Activated naive CD8-positive, alpha-beta T cell treated with anti-CD3 and anti-CD28 coated beads, Interleukin-2, amount 50 U/mL, for 16 hours (primary cell): ENCODE measurements around the gene MS4A5.
"Not testable (repeated sequence)": the region's sequence is repeated elsewhere in the genome, so short reads cannot be mapped to it uniquely, and the experiment has no call there.

ENCODE experiments used
- DNase-seq: peaks from one replicate; pipeline ENCODE4 v3.0.0-alpha.2; 2020; ENCODE audit warnings: low read depth, low spot score

The MS4A5 gene

GRCh38 chr11:60429272-60429671, at the start of gene MS4A5:
Gene MS4A5 (plus strand): TSS chr11:60429572. CDS start chr11:60429675, 103 bp downstream.
- no peak for DNase-seq

GRCh38 chr11:60389279-60389910, 40.0 kb upstream of the MS4A5 start:
- DNase-seq: no peak

GRCh38 chr11:60390419-60390818, 39.0 kb upstream of the MS4A5 start:
- DNase-seq: no peak

- no peak for DNase-seq
These were observed 37.0 kb upstream of the MS4A5 start for GRCh38 chr11:60392361-60392760.

GRCh38 chr11:60393016-60393415, 36.4 kb upstream of the MS4A5 start:
- no peak for DNase-seq

GRCh38 chr11:60394666-60395380, 34.5 kb upstream of the MS4A5 start:
- no peak for DNase-seq

- DNase-seq: no peak
These were observed 33.0 kb upstream of the MS4A5 start, which contains the start of gene MS4A14 for GRCh38 chr11:60396382-60396781. Gene MS4A14 (plus strand): TSS chr11:60396459. CDS start chr11:60396579, 120 bp downstream.

GRCh38 chr11:60396799-60397198, 32.6 kb upstream of the MS4A5 start:
- no peak for DNase-seq

GRCh38 chr11:60420015-60420414, 9.4 kb upstream of the MS4A5 start:
- no peak for DNase-seq

- DNase-seq: no peak
These were observed 6.8 kb upstream of the MS4A5 start for GRCh38 chr11:60422609-60423008.

- no peak for DNase-seq
These were observed 855 bp upstream of the MS4A5 start for GRCh38 chr11:60428517-60428916.

GRCh38 chr11:60431251-60431650, 1.9 kb downstream of the MS4A5 start:
- DNase-seq: no peak

- DNase-seq: no peak
These were observed 4.0 kb downstream of the MS4A5 start for GRCh38 chr11:60433401-60433800.

GRCh38 chr11:60447070-60447469, 17.7 kb downstream of the MS4A5 start:
- no peak for DNase-seq

- no peak for DNase-seq
These were observed 18.5 kb downstream of the MS4A5 start for GRCh38 chr11:60447846-60448245.

GRCh38 chr11:60451185-60451584, 21.8 kb downstream of the MS4A5 start:
- not testable (repeated sequence) for DNase-seq

- DNase-seq: no peak
These were observed 24.8 kb downstream of the MS4A5 start for GRCh38 chr11:60454212-60454611.

- DNase-seq: no peak
These were observed 26.2 kb downstream of the MS4A5 start, which contains the start of gene MS4A1 for GRCh38 chr11:60455531-60456042. Gene MS4A1 (plus strand): TSS chr11:60455847. CDS start chr11:60462375, 6,528 bp downstream.

GRCh38 chr11:60457576-60457975, 28.2 kb downstream of the MS4A5 start:
- DNase-seq: no peak

- no peak for DNase-seq
These were observed 30.0 kb downstream of the MS4A5 start for GRCh38 chr11:60459345-60459744.

- DNase-seq: no peak
These were observed 39.5 kb downstream of the MS4A5 start for GRCh38 chr11:60468829-60469228.

- DNase-seq: no peak
These were observed 40.4 kb downstream of the MS4A5 start for GRCh38 chr11:60469723-60470122.

GRCh38 chr11:60477035-60477445, 47.7 kb downstream of the MS4A5 start:
- no peak for DNase-seq
